ENCODE results near the gene XPR1. TPM values are rescaled to one million over a fixed set of nuclear protein-coding genes. Genes with fewer than 3 reads are reported as not detected.
A peak's percentile ranks its signal among the peaks of the same experiment; 100 is the strongest.

XPR1 gene
- total RNA-seq, 4 donors from 2014 or later, result 29.4 to 42.2 (median 33.7) TPM

DNA sequence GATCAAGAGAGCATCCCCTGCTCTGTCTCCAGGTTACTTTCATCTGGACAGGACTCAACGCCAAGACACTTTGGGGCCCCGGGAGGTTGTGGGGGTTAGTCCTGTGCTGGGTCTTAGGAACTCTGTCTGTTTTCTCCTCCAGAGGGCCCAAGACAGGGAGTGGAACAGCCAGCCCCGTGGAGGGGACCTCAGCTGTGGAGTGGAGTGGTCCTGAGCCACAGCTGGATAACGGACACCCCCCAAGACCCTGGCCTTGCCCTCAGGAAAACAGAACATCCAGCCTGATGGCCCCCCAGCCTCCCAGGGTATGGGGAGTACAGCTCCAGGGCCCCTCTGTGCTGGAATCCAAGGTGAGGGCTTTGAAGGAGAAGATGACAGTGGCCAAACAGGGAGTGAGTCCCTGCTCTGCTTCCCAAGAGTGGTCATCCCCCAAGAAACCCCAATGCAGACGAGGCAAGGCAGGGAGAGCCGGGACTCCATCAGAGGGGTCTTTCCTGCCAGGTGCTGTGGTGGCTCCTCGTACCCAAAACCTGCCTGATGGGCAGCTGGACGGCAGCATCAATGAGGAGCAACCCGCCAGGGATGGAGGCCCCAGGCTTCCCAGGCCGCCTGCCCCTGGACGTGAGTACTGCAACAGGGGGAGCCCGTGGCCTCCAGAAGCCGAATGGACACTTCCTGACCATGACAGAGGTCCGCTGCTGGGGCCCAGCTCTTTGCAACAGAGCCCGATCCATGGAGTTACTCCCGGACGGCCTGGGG is 284.4 kb downstream of the XPR1 start:
- intact Hi-C loops (cut with DNase I), result no loop called here
- no peaks in the 10 kb centered on the region for H3K9me3 ChIP-seq

DNA sequence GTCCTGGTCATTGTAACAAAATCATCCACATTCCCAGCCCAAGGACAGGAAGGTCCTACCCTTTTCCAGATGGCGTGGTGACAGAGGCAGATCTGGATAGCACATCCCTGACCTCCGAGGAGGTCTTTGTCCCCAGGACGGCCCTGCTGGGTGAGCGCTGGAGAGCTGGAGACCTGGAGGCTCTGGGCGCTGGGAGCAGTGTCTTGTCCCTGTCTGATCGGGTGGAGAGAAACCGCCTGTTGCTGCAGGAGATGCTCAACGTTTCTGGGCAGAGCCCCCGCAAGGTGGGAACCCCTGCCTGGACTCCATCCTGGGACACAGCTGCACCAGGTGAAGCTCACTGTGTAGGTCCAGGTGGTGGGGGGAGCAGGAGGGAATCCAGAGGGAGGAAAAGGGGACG is 284.9 kb downstream of the XPR1 start:
- H3K9me3 ChIP-seq, result no peaks in the 10 kb centered on the region
- no peaks in the 10 kb centered on the region for H3K36me3 ChIP-seq
- peak overlapping the region in 2 of 3 donors; percentile 8 to 70 for H3K27ac ChIP-seq
- no peak overlapping the region for H3K4me3 ChIP-seq (replicated peaks in 1 of 3)
- peaks cover 6 to 15% of the 10 kb centered on the region in 2 donors for H3K4me1 ChIP-seq
- intact Hi-C loops (cut with DNase I), result no loop called here
- WGBS, 2 donors, result 92 to 100% methylated on average over 3 to 10 of the region's 10 CpGs
- TF ChIP-seq POLR2A (IDR thresholded peaks at IDR 0.05), result no peak
- TF ChIP-seq, protein P1, sequence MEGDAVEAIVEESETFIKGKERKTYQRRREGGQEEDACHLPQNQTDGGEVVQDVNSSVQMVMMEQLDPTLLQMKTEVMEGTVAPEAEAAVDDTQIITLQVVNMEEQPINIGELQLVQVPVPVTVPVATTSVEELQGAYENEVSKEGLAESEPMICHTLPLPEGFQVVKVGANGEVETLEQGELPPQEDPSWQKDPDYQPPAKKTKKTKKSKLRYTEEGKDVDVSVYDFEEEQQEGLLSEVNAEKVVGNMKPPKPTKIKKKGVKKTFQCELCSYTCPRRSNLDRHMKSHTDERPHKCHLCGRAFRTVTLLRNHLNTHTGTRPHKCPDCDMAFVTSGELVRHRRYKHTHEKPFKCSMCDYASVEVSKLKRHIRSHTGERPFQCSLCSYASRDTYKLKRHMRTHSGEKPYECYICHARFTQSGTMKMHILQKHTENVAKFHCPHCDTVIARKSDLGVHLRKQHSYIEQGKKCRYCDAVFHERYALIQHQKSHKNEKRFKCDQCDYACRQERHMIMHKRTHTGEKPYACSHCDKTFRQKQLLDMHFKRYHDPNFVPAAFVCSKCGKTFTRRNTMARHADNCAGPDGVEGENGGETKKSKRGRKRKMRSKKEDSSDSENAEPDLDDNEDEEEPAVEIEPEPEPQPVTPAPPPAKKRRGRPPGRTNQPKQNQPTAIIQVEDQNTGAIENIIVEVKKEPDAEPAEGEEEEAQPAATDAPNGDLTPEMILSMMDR (IDR thresholded peaks at IDR 0.05), result no peak
- no peak for DNase-seq
- H3K27me3 ChIP-seq, result no peaks in the 10 kb centered on the region

More for the DNA sequence above, 284.4 kb downstream of the XPR1 start:
- TF ChIP-seq, protein P1 (IDR thresholded peaks at IDR 0.05), result no peak
- no peak for TF ChIP-seq POLR2A (IDR thresholded peaks at IDR 0.05)
- peaks cover 0 to 15% of the 10 kb centered on the region in 2 donors for H3K4me1 ChIP-seq
- no peak for DNase-seq
- 93 to 95% methylated on average over 6 to 14 of the region's 17 CpGs for whole genome bisulfite sequencing, 2 donors
- no peak overlapping the region for H3K4me3 ChIP-seq (replicated peaks in 1 of 3)
- no peak overlapping the region for H3K27ac ChIP-seq
- no peaks in the 10 kb centered on the region for H3K36me3 ChIP-seq
- no peaks in the 10 kb centered on the region for H3K27me3 ChIP-seq

DNA sequence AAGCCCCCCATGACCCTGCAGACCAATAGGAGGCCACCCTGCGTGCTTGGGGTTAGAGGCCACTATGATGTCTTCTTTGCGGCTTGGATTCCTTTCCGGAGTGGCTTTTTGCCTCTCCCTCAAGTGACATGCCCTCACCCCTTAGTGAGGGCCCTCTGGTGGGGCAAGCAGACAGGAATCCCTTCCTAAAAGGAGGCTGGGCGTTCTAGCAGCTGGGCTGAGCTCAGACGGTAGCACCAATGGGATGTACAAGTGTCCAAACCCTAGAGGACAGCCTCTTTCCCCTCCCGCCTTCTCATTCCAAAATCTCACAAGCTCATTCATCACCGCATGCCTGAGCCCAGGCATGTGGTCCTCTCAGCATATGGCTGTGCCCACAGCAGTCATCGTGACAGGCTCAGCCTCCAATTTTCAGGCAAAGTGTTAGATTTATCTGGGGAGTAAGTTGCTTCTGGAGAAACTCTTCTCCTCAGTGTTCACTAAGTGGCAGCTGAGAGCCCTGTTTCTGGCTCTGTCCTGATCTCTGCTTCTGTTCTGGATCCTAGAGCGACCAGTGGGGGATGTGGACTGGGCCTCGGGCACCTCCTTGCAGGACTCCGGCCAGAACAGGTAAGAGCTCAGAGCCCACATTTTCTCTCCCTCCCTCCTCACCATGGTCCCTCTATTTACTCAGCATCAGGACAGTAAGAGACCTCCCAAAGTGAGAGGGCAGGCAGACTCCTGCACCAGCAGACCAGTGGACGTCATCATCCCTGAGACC is 285.7 kb downstream of the XPR1 start:
- intact Hi-C loops (cut with DNase I), result no loop called here
- Histone ChIP-seq H3K9me3 (no peaks in the 10 kb centered on the region), H3K27ac (peak overlapping the region in 2 of 3 donors; percentile 8 to 70), H3K36me3 (no peaks in the 10 kb centered on the region), H3K27me3 (no peaks in the 10 kb centered on the region), H3K4me1 (peaks cover 13 to 22% of the 10 kb centered on the region in 2 donors), H3K4me3 (replicated peaks in 1 of 3) (no peak overlapping the region)
- 76 to 81% methylated on average over 11 to 12 of the region's 12 CpGs for WGBS, 2 donors
- TF ChIP-seq POLR2A (IDR thresholded peaks at IDR 0.05), result no peak
- TF ChIP-seq, protein P1 (IDR thresholded peaks at IDR 0.05), result peak in 1 of 6 experiments; percentile 16
- peak; percentile 18 to 58 for DNase-seq

DNA sequence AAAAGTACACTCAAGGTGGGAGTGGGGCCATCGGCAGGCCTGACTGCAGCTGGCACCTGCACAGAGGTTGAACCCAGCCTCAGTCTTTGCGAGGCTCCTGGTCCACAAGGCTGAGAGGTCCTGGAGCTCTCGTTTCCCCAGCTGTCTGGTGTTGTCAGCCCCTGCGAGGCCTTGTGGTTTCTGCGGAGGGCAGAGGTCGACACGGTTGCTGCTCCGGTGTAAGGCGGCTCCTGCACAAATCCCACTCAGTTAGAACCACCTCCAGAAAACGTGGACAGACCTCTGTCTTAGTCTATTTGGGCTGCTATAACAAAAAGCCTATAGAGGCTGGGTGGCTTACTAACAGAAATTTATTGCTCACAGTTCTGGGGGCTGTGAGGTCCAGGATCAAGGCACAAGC is 286.7 kb downstream of the XPR1 start:
- 85 to 93% methylated on average over 7 to 10 of the region's 10 CpGs for WGBS, 2 donors
- Histone ChIP-seq H3K27ac (peak overlapping the region in 1 of 3 donors; percentile 70), H3K4me1 (peaks cover 16 to 25% of the 10 kb centered on the region in 2 donors), H3K36me3 (no peaks in the 10 kb centered on the region), H3K4me3 (replicated peaks in 1 of 3) (no peak overlapping the region), H3K27me3 (no peaks in the 10 kb centered on the region), H3K9me3 (no peaks in the 10 kb centered on the region)
- intact Hi-C loops (cut with DNase I), result no loop called here
- no peak for DNase-seq
- TF ChIP-seq POLR2A (IDR thresholded peaks at IDR 0.05), result no peak
- TF ChIP-seq, protein P1 (IDR thresholded peaks at IDR 0.05), result no peak
